Measurements from ENCODE around the gene GRK5. TPM values are rescaled to one million over a fixed set of nuclear protein-coding genes. Genes with fewer than 3 reads are reported as not detected.

The GRK5 gene
- total and polyA plus RNA-seq, 5 donors, result 31.3 to 89.9 (median 57.6) TPM

GRCh38 chr10:119370972-119371703 lies 163.8 kb downstream of the GRK5 start:
- 27% methylated on average over 24 of the region's 24 CpGs for WGBS
- Histone ChIP-seq H3K4me3 (ENCODE audit: low read length) (no peak overlapping the region), H3K9me3 (ENCODE audit: control insufficient read depth, low read length) (no peaks in the 10 kb centered on the region), H3K4me1 (ENCODE audit: control insufficient read depth, insufficient read depth, low read length) (peaks cover 53% of the 10 kb centered on the region), H3K27me3 (ENCODE audit: control insufficient read depth, insufficient read depth) (no peaks in the 10 kb centered on the region), H3K27ac (ENCODE audit: low read length) (peak overlapping the region; percentile 76)
- DNase-seq (peak; percentile 87 to 93 (median 92)), ATAC-seq (peak; percentile 81 to 84)
- intact Hi-C loops (cut with DNase I), result loop anchor here in 1 of 4 donors (5.0 kb wide), 1 partner anchor 36 kb away; no protein-coding TSS in a partner anchor

DNA sequence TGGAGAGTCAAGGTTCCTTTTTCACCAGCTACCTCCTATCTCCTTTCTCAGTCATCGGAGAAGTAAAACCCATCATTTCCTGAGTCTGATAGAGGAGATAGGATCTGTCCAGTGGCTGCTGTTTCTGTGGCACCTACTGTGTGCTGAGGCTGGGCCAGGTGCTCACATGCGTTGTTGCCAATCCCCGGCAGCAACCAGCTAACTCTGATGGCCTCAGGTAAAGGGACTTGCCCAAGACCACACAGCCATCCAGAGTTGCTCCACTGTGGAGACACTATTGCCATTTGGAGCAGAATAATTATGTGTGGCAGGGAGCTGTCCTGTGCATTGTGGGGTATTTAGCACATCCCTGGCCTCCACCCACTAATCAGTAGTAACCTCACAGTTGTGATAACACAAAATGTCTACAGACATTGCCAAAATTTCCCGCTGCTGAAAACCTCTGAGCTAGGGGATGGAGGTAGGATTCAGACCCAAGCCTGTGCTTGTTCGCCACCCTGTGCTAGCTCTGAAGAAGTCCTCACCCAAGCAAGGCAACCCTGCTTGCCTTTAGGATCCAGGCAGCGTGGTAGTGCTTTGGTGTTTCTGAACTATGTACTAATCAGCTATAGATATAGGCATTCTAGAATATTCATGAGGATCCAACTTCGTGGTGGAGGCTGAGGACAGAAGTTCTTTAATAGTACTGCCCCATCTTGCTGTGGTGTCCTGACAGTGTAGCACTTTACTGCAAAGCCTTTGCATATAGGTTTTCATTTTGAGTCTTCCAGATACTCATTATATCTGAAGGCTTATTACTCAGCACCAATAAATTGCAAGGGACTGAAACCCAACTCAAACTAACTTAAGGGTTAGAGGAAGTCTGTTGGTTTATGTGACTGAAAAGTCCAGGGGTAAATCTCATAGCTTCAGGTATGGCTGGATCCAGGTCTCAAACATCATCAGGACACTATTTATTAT lies 164.6 kb downstream of the GRK5 start:
- Histone ChIP-seq H3K27me3 (ENCODE audit: control insufficient read depth, insufficient read depth) (no peaks in the 10 kb centered on the region), H3K9me3 (ENCODE audit: control insufficient read depth, low read length) (no peaks in the 10 kb centered on the region), H3K27ac (ENCODE audit: low read length) (peak overlapping the region; percentile 76), H3K4me3 (ENCODE audit: low read length) (no peak overlapping the region), H3K4me1 (ENCODE audit: control insufficient read depth, insufficient read depth, low read length) (peaks cover 48% of the 10 kb centered on the region)
- DNase-seq (peak in 1 of 3 donors; percentile 37), ATAC-seq (no peak)
- 66% methylated on average over 7 of the region's 7 CpGs for WGBS
- intact Hi-C loops (cut with DNase I), result loop anchor here in 1 of 4 donors (5.0 kb wide), 1 partner anchor 35 kb away; no protein-coding TSS in a partner anchor

- H3K4me1 ChIP-seq (ENCODE audit: control insufficient read depth, insufficient read depth, low read length), result peaks cover 42% of the 10 kb centered on the region
- no peak for DNase-seq
- WGBS, result 90% methylated on average over 13 of the region's 13 CpGs
- H3K4me3 ChIP-seq (ENCODE audit: low read length), result no peak overlapping the region
- no peaks in the 10 kb centered on the region for H3K9me3 ChIP-seq (ENCODE audit: control insufficient read depth, low read length)
- no peak overlapping the region for H3K27ac ChIP-seq (ENCODE audit: low read length)
- ATAC-seq, result no peak
- intact Hi-C loops (cut with DNase I), result loop anchor here in 1 of 4 donors (5.0 kb wide), 1 partner anchor 34 kb away; no protein-coding TSS in a partner anchor
- H3K27me3 ChIP-seq (ENCODE audit: control insufficient read depth, insufficient read depth), result no peaks in the 10 kb centered on the region
Observed at GRCh38 chr10:119373294-119374102, 166.1 kb downstream of the GRK5 start.

- no peak overlapping the region for H3K4me3 ChIP-seq (ENCODE audit: low read length)
- no peaks in the 10 kb centered on the region for H3K27me3 ChIP-seq (ENCODE audit: control insufficient read depth, insufficient read depth)
- peak overlapping the region; percentile 49 for H3K27ac ChIP-seq (ENCODE audit: low read length)
- DNase-seq (peak in 1 of 3 donors; percentile 37), ATAC-seq (no peak)
- no peaks in the 10 kb centered on the region for H3K9me3 ChIP-seq (ENCODE audit: control insufficient read depth, low read length)
- intact Hi-C loops (cut with DNase I), result loop anchor here in 1 of 4 donors (5.0 kb wide), 1 partner anchor 33 kb away; no protein-coding TSS in a partner anchor
- WGBS, result 84% methylated on average over 4 of the region's 4 CpGs
- H3K4me1 ChIP-seq (ENCODE audit: control insufficient read depth, insufficient read depth, low read length), result peaks cover 39% of the 10 kb centered on the region
Observed at GRCh38 chr10:119374236-119374635, 166.9 kb downstream of the GRK5 start.

DNA sequence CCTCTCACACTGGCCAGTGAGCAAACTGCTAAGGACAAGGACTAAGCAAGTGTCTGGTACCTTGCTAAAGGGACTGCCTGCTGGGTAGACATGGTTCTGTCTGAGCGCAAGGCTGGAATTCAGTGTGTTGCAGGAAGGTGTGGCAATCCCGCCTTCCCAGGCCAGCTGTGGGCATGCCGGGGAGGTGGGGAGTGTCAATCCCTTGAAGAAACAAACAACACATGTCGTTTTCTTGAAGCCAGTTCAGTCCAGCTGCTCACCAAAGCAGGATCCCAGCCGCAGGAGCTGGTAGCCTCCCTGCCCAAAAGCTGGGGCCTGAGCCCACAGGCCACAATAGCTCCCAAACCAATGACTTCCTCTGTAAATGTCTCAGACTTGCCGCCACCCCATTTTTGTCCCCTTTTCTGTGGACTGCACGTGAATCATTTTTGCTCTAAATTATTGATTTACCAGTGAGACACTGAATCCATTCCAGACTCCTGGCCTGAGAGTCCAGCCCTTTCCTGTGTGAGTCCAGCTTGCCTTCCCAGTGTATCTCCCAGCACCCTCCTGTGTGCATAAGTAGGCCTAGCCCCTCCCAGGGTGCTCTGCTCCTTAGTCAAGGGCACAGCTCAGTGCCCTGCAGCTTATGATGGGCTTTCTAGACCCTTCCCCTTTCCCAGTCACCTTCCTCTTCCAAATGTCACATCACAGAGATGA lies 168.4 kb downstream of the GRK5 start:
- peaks cover 38% of the 10 kb centered on the region for H3K4me1 ChIP-seq (ENCODE audit: control insufficient read depth, insufficient read depth, low read length)
- intact Hi-C loops (cut with DNase I), result no loop called here
- H3K27me3 ChIP-seq (ENCODE audit: control insufficient read depth, insufficient read depth), result no peaks in the 10 kb centered on the region
- no peak for ATAC-seq
- WGBS, result 65% methylated on average over 7 of the region's 7 CpGs
- H3K27ac ChIP-seq (ENCODE audit: low read length), result peak overlapping the region; percentile 58
- H3K4me3 ChIP-seq (ENCODE audit: low read length), result no peak overlapping the region
- DNase-seq, result peak in 2 of 3 donors; percentile 69 to 74
- no peaks in the 10 kb centered on the region for H3K9me3 ChIP-seq (ENCODE audit: control insufficient read depth, low read length)

DNA sequence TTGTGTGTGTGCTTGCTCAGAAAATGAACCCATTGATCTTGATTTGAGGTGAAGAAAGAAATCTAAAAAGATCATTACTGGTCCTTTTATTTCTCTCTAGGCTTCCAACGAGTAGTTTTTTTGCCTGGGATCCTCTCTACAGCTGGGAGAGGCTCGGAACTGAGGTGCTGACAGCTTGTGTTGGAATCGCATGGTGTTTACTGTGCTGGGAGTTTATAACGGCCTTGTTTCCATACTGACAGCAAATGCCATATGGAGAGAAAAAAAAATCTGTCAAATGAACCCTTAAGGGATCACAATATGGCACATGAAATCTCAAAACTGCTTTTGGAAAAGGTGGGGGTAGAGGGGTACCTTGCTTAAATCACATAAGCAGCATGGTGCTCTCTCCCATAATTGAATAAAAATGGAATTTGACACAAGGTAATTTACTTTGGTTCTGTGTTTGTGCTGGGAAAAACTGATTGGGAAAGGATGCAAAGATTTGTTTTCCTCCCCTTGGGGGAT lies 170.1 kb downstream of the GRK5 start:
- ATAC-seq, result no peak
- Histone ChIP-seq H3K9me3 (ENCODE audit: control insufficient read depth, low read length) (no peaks in the 10 kb centered on the region), H3K27ac (ENCODE audit: low read length) (peak overlapping the region; percentile 63), H3K4me1 (ENCODE audit: control insufficient read depth, insufficient read depth, low read length) (peaks cover 32% of the 10 kb centered on the region), H3K4me3 (ENCODE audit: low read length) (no peak overlapping the region), H3K27me3 (ENCODE audit: control insufficient read depth, insufficient read depth) (no peaks in the 10 kb centered on the region)
- intact Hi-C loops (cut with DNase I), result no loop called here
- WGBS, result 40% methylated on average over 4 of the region's 4 CpGs
- peak in 1 of 3 donors; percentile 56 for DNase-seq

GRCh38 chr10:119377958-119378736 lies 170.8 kb downstream of the GRK5 start:
- intact Hi-C loops (cut with DNase I), result no loop called here
- H3K4me3 ChIP-seq (ENCODE audit: low read length), result no peak overlapping the region
- 60% methylated on average over 29 of the region's 29 CpGs for WGBS
- peak overlapping the region; percentile 63 for H3K27ac ChIP-seq (ENCODE audit: low read length)
- no peaks in the 10 kb centered on the region for H3K9me3 ChIP-seq (ENCODE audit: control insufficient read depth, low read length)
- peaks cover 32% of the 10 kb centered on the region for H3K4me1 ChIP-seq (ENCODE audit: control insufficient read depth, insufficient read depth, low read length)
- DNase-seq (peak; percentile 61 to 80 (median 77)), ATAC-seq (peak; percentile 69 to 77)
- H3K27me3 ChIP-seq (ENCODE audit: control insufficient read depth, insufficient read depth), result no peaks in the 10 kb centered on the region

DNA sequence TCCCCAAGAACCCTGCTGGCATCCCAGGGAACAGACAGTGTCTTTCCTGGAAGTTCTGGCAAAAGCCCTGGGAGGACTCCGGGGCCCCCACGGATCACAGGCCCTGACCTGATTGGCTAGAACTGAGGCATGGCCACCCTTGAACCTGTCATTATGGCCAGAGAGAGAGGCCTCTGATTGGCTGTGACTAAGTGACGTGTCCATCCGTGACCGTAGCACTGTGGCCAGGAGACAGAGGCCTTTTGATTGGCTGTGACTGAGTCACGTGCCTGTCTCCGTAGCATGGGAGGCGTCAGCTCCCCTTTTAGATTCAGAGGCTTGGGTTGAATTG lies 171.3 kb downstream of the GRK5 start:
- H3K9me3 ChIP-seq (ENCODE audit: control insufficient read depth, low read length), result no peaks in the 10 kb centered on the region
- H3K27me3 ChIP-seq (ENCODE audit: control insufficient read depth, insufficient read depth), result no peaks in the 10 kb centered on the region
- peak; percentile 59 to 74 (median 71) for DNase-seq
- H3K4me3 ChIP-seq (ENCODE audit: low read length), result no peak overlapping the region
- H3K27ac ChIP-seq (ENCODE audit: low read length), result peak overlapping the region; percentile 63
- H3K4me1 ChIP-seq (ENCODE audit: control insufficient read depth, insufficient read depth, low read length), result peaks cover 35% of the 10 kb centered on the region
- 64% methylated on average over 8 of the region's 8 CpGs for WGBS
- peak; percentile 77 to 82 for ATAC-seq
- intact Hi-C loops (cut with DNase I), result no loop called here

- Histone ChIP-seq H3K9me3 (ENCODE audit: control insufficient read depth, low read length) (no peaks in the 10 kb centered on the region), H3K27ac (ENCODE audit: low read length) (peak overlapping the region; percentile 16), H3K4me1 (ENCODE audit: control insufficient read depth, insufficient read depth, low read length) (peaks cover 35% of the 10 kb centered on the region), H3K27me3 (ENCODE audit: control insufficient read depth, insufficient read depth) (no peaks in the 10 kb centered on the region), H3K4me3 (ENCODE audit: low read length) (no peak overlapping the region)
- intact Hi-C loops (cut with DNase I), result no loop called here
- ATAC-seq, result no peak
- DNase-seq, result no peak
- 86% methylated on average over 10 of the region's 10 CpGs for WGBS
Observed at GRCh38 chr10:119379466-119380071, 172.2 kb downstream of the GRK5 start.
